Neural cell (in vitro differentiated cells): ENCODE results near the gene TRAPPC13. TPM values are rescaled to one million over a fixed set of nuclear protein-coding genes. Genes with fewer than 3 reads are reported as not detected.

Source experiments
- H2AFZ ChIP-seq: fragments of 200-600, 300-800 bp; sonication (generic), shearing (Covaris generic); 2 replicates; pipeline ENCODE4 v1.6.0; 2014; ENCODE audit warnings: low read depth, mild to moderate bottlenecking, antibody characterized with exemption, low read length, moderate library complexity
- H3F3A ChIP-seq: fragments of 200-600 bp; shearing (Covaris generic); 2 replicates; pipeline ENCODE4 v1.6.1; 2016; ENCODE audit warnings: mild to moderate bottlenecking, moderate library complexity, mixed read lengths, antibody characterized with exemption, low read length; ENCODE audit not compliant: insufficient read depth, poor library complexity, severe bottlenecking
- H3K27ac ChIP-seq: fragments of 200-600, 300-800 bp; sonication (generic), shearing (Covaris generic); 2 replicates; pipeline ENCODE4 v1.5.1; 2014; ENCODE audit warnings: mild to moderate bottlenecking, low read length, moderate library complexity
- H3K27me3 ChIP-seq: fragments of 300-800, 200-600 bp; sonication (generic), shearing (Covaris generic); 2 replicates; pipeline ENCODE4 v1.6.0; 2014; ENCODE audit warnings: mild to moderate bottlenecking, low read depth, low read length, moderate library complexity; ENCODE audit not compliant: insufficient read depth
- H3K36me3 ChIP-seq: fragments of 300-800, 200-600 bp; sonication (generic), shearing (Covaris generic); 2 replicates; pipeline ENCODE4 v1.5.1; 2014; ENCODE audit warnings: mild to moderate bottlenecking, antibody characterized with exemption, low read length, moderate library complexity; ENCODE audit not compliant: insufficient read depth
- H3K4me2 ChIP-seq: fragments of 300-800, 200-600 bp; sonication (generic), shearing (Covaris generic); 2 replicates; pipeline ENCODE4 v1.6.0; 2014; ENCODE audit warnings: mild to moderate bottlenecking, low read length
- H3K4me3 ChIP-seq: fragments of 300-800, 200-600 bp; sonication (generic), shearing (Covaris generic); 2 replicates; pipeline ENCODE4 v1.5.1; 2014; ENCODE audit warnings: mild to moderate bottlenecking, low read length, moderate library complexity
- H3K79me2 ChIP-seq: fragments of 200-600 bp; shearing (Covaris generic); replicated peaks from 2 replicates; pipeline ENCODE4 v1.6.0; 2014; ENCODE audit warnings: mild to moderate bottlenecking, low read length, moderate library complexity; ENCODE audit not compliant: insufficient read depth
- H3K9ac ChIP-seq: fragments of 300-800, 200-600 bp; sonication (generic), shearing (Covaris generic); 2 replicates; pipeline ENCODE4 v1.6.1; 2016; ENCODE audit warnings: mild to moderate bottlenecking, low read length, mixed read lengths
- H3K9me2 ChIP-seq: fragments of 200-600 bp; shearing (Covaris generic); 2 replicates; pipeline ENCODE4 v1.6.1; 2016; ENCODE audit warnings: mild to moderate bottlenecking, low read length, mixed read lengths; ENCODE audit not compliant: insufficient read depth
- H3K9me3 ChIP-seq: fragments of 200-600, 300-800 bp; sonication (generic), shearing (Covaris generic); 2 replicates; pipeline ENCODE4 v1.6.1; 2016; ENCODE audit warnings: mild to moderate bottlenecking, mixed run types, low read length, moderate library complexity, mixed read lengths
- H4K20me1 ChIP-seq: fragments of 200-600 bp; shearing (Covaris generic); 2 replicates; pipeline ENCODE4 v1.6.1; 2016; ENCODE audit warnings: mild to moderate bottlenecking, mixed run types; ENCODE audit not compliant: insufficient read depth
- CTCF ChIP-seq: fragments of 450-650 bp; IDR thresholded peaks from 2 replicates; pipeline ENCODE4 v1.5.1; 2014; ENCODE audit warnings: antibody characterized with exemption, mild to moderate bottlenecking, moderate library complexity; ENCODE audit not compliant: poor library complexity, severe bottlenecking
- EP300 ChIP-seq: fragments of 450-650 bp; conservative IDR thresholded peaks from 2 replicates; pipeline ENCODE4 v1.6.1; 2014; ENCODE audit warnings: antibody characterized with exemption, mild to moderate bottlenecking, moderate library complexity; ENCODE audit not compliant: poor library complexity, severe bottlenecking
- EZH2 ChIP-seq: fragments of 200-600, 300-800 bp; shearing (Covaris generic), sonication (generic); IDR thresholded peaks from 2 replicates; pipeline ENCODE4 v1.6.1; 2014; ENCODE audit warnings: antibody characterized with exemption, low read length, borderline replicate concordance, mild to moderate bottlenecking; ENCODE audit not compliant: insufficient read depth, poor library complexity, severe bottlenecking
- MXI1 ChIP-seq: fragments of 450-650 bp; conservative IDR thresholded peaks from 2 replicates; pipeline ENCODE4 v1.6.1; 2014; ENCODE audit warnings: antibody characterized with exemption, mild to moderate bottlenecking; ENCODE audit not compliant: poor library complexity, severe bottlenecking
- POLR2AphosphoS5 ChIP-seq: IDR thresholded peaks from 2 replicates; pipeline ENCODE4 v1.6.1; 2012
- RAD21 ChIP-seq: fragments of 450-650 bp; conservative IDR thresholded peaks from 2 replicates; pipeline ENCODE4 v1.6.1; 2014; ENCODE audit warnings: antibody characterized with exemption, mild to moderate bottlenecking, moderate library complexity
- REST ChIP-seq: IDR thresholded peaks from 2 replicates; pipeline ENCODE4 v1.6.1; 2012; ENCODE audit warnings: borderline replicate concordance
- SMC3 ChIP-seq: fragments of 450-650 bp; conservative IDR thresholded peaks from 2 replicates; pipeline ENCODE4 v1.6.1; 2014; ENCODE audit warnings: antibody characterized with exemption, mild to moderate bottlenecking, moderate library complexity; ENCODE audit not compliant: poor library complexity
- TAF1 ChIP-seq: IDR thresholded peaks from 2 replicates; pipeline ENCODE4 v1.6.1; 2012; ENCODE audit warnings: low read depth
- polyA plus RNA-seq: library from polyadenylated mRNA; depleted of rRNA; stranded (reverse); fragments of >200 nt; gene quantifications from 2 replicates; pipeline ENCODE4 v1.2.3, GENCODE V29; 2014

TRAPPC13 gene
- polyA plus RNA-seq, 1 donor from 2014 or later, result 80.3 TPM

DNA sequence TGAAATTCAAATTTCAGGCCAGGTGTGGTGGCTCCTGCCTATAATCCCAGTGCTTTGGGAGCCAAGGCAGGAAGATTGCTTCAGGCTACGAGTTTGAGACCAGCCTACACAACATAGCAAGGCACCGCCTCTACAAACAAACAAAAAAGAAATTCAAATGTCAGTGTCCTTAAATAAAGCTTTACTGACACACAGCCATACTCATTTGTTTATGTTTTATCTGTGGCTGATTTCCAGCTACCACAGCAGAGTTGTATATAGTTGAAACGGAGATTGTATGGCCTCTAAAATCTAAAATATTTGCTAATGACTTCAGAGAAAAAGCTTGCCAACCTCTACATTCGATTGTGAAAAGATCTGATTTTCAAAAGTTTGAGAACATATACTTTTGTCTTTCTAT lies 15.4 kb downstream of the TRAPPC13 start:
- H3K4me3 ChIP-seq, result no peak overlapping the region
- H3F3A ChIP-seq, result no peaks in the 10 kb centered on the region
- no peaks in the 10 kb centered on the region for H3K27me3 ChIP-seq
- no peaks in the 10 kb centered on the region for H3K9me3 ChIP-seq
- no peaks in the 10 kb centered on the region for H3K36me3 ChIP-seq
- H3K79me2 ChIP-seq, result no peaks in the 10 kb centered on the region
- no peak for TF ChIP-seq SMC3
- no peak for TF ChIP-seq TAF1
- no peak for TF ChIP-seq MXI1
- TF ChIP-seq EZH2, result no peak
- no peak for TF ChIP-seq RAD21
- TF ChIP-seq EP300, result no peak
- TF ChIP-seq REST, result no peak
- no peak for TF ChIP-seq POLR2AphosphoS5
- TF ChIP-seq CTCF, result no peak
- H2AFZ ChIP-seq, result no peak overlapping the region
- no peaks in the 10 kb centered on the region for H4K20me1 ChIP-seq
- H3K4me2 ChIP-seq, result no peak overlapping the region
- no peaks in the 10 kb centered on the region for H3K9me2 ChIP-seq
- H3K9ac ChIP-seq, result no peak overlapping the region
- H3K27ac ChIP-seq, result no peak overlapping the region

- no peaks in the 10 kb centered on the region for H3K9me2 ChIP-seq
- no peak overlapping the region for H3K9ac ChIP-seq
- H4K20me1 ChIP-seq, result no peaks in the 10 kb centered on the region
- H3K4me3 ChIP-seq, result no peak overlapping the region
- H3K36me3 ChIP-seq, result no peaks in the 10 kb centered on the region
- no peak overlapping the region for H2AFZ ChIP-seq
- H3K27me3 ChIP-seq, result no peaks in the 10 kb centered on the region
- no peaks in the 10 kb centered on the region for H3K79me2 ChIP-seq
- TF ChIP-seq REST (no peak), TAF1 (no peak), EZH2 (no peak), SMC3 (no peak), MXI1 (no peak), EP300 (no peak)
- no peak overlapping the region for H3K4me2 ChIP-seq
- no peaks in the 10 kb centered on the region for H3F3A ChIP-seq
- no peak overlapping the region for H3K27ac ChIP-seq
- H3K9me3 ChIP-seq, result no peaks in the 10 kb centered on the region
Observed at GRCh38 chr5:65646938-65647337, 22.1 kb downstream of the TRAPPC13 start.
